NCI-H510A (cell line): ENCODE measurements around the gene SFXN5.

ENCODE experiments used
- DNase-seq: peaks from one replicate; lab custom pipeline; 2025; lab: John Stamatoyannopoulos, UW

Gene SFXN5

GRCh38 chr2:72956050-72956395 lies 115.5 kb downstream of the SFXN5 start:
- DNase-seq = no peak

DNA sequence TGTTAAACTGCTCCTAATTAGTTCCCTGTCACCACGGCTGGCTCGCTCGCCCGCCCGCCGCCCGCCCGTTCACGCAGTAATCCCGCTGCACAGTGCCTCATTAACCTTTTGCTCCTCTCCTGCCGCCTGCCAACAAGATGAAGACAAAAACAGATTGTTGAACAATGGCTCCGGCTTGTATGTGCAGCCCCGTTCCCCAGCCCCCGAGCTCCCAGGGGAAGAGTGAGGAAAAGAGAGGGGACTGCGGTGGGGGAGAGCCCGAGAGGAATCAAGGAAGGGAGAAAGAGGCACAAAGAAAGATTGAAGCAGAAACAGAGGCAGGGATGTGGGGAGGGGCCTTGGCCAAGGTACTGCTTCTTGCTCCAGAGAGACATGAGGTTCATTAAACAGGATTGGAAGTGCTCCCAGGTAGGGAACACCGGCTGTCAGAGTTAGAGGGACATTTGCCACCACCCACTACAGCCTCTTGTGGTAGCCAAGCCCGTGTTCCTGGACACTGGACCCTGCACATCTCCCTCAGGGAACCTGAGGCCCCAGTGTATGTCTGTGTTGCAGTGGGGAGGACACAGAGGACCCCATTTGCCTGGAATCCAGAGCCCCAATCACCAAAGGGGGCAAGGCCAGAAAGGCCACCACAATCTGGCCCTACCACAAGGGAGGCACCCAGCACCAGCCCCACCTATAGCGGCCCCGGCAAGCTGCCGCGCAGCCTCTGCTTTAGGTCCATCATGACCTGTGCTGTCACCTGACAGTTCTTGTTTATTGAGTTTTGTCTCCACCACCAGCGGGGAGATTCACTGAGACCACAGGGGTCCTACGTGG lies 116.1 kb downstream of the SFXN5 start:
- DNase-seq = no peak

DNA sequence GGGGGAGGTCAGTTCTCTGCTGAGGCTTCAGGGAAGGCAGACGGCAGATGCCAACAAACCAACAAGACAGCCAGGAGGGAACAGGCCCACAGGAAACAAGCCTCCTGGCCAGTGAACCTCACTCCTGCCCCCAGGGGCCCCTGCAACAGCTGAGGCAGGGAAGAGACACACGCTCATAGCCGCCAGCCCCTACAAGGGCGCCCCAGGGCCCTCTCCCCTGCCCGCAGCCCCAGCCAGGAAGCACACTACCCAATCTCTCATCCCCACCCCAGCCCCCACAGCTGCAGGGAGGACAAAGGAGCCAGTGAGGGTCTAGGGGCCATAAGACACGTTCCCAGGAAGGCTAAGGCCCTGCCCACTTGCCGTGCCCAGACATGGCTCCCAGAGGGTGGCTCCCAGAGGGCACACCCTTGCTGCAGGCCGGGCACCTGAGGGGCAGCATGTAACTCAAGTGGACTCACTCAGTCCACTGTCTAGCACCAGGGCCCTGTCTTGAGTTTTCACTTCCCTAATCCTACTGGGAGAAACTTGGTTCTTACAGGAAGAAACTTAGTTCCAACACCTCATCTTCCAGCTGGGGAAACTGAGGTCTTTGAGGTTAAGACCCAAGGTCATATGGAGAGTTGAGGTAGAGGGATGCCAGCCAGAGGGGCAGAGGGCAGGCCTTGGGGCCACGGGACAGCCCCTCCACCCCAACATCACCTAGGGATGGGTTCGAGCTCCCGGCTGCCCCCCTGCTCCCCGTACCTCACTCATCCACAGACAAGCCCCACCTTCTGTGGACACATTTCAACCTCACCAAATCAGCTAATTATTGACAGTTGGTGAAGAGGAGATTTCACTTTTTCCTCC lies 116.9 kb downstream of the SFXN5 start:
- no peak for DNase-seq

DNA sequence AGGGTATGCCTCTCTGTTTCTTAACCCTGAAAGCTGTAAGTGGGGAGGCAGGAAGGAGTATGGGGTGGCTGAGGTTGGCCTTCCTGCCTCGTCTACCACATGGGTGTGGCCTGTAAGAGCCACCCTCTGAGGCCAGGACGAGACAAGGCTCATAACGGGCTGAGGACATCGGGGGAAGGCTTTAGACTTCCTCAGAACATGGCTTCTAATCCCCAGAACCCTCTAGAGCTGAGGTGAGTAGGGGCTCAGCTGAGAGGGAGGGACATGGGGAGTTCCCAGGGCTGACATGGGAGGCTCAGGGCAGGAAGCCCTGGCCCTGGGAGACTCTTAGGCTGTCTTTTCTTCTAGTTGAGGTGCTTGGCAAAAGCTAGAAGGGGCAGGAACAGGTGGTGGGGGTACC lies 117.5 kb downstream of the SFXN5 start:
- DNase-seq = no peak

- DNase-seq = no peak
Observed at GRCh38 chr2:72953528-72953927, 118.0 kb downstream of the SFXN5 start.

DNA sequence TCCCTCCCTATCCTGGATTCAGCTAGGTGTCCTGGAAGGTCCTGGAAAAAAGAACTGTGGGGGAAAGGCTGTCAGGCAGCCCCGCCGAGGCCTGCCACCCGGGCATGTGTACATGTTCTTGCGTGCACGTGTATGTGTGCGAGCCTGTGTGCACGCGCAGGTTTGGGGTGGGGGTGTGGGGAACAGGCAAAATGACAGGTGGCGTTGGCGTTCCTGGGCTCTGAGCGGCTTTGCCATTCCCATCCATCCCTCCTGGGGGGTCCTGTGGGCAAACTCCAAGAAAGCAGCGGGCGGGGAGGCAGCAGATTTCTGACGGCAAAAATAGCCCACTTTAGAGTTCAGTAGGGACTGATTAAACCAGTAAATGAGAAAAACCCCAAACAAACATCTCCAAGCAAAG lies 118.6 kb downstream of the SFXN5 start:
- no peak for DNase-seq

- DNase-seq = no peak
Observed at GRCh38 chr2:72952110-72952823, 119.2 kb downstream of the SFXN5 start.

GRCh38 chr2:72951303-72952095 lies 120.0 kb downstream of the SFXN5 start:
- no peak for DNase-seq

DNA sequence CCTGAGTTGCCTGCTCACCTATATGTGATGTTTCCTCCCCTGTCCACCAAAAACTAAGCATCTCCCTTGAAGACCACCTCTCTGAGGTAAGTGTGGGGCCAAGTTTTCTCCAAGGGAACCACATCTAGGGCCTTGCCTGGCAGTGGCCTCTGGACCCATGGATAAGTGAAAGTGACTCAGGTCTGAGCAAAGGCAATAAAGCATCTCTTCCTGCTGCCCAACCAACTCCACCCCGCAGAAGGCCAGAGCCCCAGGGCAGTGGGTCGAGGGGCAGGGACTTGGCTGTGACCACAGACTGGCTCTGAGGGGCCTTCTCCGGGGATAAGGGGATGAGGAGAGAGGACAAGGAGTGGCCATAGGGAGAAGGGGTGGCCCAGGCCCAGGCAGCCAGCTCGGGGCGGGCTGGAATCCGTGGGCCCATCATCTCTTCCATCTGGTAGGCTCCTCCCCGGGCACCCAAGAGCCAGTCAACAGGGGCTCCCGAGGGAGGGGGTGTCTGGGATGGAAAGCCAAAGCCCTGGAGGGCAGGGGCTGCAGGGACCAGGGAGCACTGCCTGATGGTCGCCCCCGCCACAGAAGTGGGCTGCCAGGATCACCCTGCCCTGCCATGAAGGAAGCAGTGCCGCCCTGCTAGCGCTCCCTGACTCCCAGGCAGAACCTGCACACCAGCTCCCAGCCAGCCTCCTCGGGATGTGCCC lies 120.8 kb downstream of the SFXN5 start:
- DNase-seq = no peak

- no peak for DNase-seq
Observed at GRCh38 chr2:72949642-72950041, 121.9 kb downstream of the SFXN5 start.

- DNase-seq = no peak
Observed at GRCh38 chr2:72949045-72949444, 122.5 kb downstream of the SFXN5 start.

DNA sequence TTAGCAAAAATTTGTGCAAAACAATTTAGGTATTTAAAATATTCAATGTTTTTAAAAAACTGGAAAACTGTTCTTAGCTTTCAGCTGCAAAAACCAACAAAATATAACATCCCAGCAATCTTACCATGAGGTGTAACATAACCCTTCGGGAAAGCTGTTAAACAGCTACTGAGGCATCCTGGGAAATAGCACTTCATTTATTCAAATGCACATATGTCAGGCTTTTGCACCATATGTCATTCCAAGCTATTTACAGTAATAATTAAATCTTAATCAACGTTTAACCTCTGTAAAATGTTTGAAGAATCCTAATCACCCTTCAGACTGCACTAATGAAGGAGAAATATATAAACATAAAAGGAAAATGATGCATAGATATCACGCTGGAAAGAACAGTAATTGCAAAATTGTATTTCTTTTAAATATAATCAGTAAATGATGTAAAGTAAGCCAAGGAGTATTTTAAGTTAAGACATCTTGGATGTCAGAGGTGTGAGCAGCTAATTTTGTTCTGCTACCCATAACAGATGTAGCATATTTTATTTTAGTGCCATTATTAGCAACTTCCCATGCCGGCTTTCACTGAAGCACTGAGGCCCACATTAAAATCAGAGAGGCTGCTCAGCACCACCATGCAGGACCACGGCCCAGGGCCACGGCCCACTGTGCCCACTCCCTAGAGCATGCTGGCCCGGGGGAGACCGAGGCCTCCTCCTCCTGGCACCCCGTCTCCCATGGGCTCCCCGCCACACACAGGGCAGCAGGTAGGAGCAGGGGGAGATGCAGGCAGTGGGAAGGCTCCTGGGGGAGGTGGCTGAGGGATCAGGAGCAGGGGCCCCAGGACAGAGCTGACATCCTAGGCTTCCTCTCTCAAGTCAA lies 123.3 kb downstream of the SFXN5 start:
- DNase-seq = no peak

- DNase-seq = no peak
Observed at GRCh38 chr2:72946466-72946865, 125.0 kb downstream of the SFXN5 start.

DNA sequence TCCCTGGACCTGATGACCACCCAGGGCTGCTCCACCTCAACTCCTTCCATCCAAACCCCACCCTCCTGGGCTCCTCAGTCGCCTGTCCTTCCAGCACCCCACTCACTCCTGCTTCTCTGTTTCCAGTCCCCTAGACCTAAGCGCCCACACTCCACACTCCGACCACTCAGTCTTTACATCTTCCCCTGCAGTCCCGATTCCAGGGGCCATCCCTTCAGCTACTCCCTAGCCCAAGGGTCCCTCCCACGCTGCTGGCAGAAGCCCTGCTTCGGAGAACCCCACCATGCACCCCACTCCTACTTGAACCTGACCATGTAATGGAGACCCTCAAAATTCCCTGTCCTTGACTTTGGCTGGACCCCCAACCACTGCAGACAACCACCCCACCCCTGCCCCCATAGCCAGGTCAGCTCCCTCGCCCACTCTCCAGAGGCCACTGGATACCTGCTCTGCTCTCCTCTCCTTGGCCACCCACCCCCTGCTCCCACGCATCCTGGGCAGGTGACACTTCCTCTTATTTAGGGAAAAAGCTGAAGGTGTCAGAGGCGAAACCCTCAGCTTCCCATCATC lies 126.0 kb downstream of the SFXN5 start:
- no peak for DNase-seq

DNA sequence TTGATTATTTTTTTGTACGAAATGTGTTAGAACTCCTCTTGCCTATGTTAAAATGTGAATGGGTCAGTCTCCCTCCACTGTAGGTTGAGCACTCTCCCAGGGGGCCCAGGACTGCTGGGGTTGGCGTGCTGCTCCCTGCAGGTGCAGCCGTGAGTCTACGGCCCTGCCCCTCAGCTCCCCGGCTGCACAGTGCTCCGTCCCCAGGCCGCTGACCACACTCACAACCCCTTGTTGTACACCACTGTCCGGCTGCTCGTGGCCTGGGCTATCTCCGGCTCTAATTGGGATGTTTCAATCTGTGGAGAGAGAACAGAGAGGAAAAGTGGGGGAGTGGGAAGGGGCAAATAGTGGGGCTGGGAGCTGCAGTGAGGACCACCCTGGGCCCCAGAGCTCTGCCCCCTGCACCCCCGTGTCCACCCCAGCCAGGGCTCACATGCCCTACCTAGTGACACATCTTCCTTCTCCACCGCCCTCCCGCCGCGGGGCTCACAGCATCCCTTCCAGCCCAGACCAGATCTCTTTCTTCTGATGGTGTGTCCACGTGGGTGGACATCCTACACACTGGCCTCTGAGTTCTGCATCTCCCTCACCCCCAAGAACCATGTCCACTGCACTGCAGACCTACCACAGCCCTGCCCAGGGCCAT lies 126.6 kb downstream of the SFXN5 start:
- DNase-seq = no peak

DNA sequence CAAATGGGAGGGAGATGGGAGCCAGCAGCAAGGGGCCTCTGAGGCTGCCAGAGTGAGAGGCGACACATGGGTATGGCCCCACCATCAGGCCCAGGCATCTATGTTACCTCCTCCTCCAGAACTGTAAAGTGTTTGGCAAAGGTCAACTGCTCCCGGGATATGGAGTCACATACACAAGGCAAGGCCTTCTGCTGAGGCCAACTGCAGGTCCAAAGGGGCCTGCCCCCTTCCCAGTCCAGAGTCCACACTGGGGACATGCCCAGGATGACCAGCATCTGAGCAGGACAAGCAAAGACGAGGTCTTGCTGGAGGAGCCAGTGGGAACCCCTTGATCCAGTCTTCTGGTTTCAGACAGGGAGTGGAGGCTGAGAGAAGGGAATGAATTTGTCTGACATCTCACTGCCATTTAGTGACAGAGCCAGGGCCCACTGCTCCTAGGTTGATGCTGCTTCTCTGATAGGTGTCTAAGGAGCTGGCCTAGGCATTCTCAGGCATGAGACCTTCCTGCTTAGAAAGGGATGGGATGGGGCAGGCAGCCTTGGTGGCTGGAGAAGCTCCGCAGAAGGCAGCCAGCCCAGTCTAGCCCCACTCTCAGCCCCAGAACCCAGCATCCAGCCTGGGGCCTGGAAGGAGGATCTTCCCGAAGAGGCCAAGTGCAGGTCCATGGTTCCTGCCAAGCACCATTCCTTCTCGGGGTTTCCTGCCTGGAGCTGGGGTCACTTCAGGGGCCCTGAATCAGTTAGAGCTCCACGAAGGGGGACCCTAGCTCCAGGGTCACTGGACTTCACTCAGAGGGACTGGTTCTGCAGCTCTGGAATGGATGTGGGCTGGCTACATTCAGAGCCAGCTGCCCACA lies 127.7 kb downstream of the SFXN5 start:
- no peak for DNase-seq

- no peak for DNase-seq
Observed at GRCh38 chr2:72942881-72943418, 128.6 kb downstream of the SFXN5 start.

GRCh38 chr2:72942293-72942692 lies 129.2 kb downstream of the SFXN5 start:
- DNase-seq = no peak
